ENCODE results near the gene BFAR.
"Not testable (repeated sequence)": the region's sequence is repeated elsewhere in the genome, so short reads cannot be mapped to it uniquely, and the experiment has no call there.

BFAR gene

GRCh38 chr16:14632693-14633569 lies at the start of gene BFAR:
BFAR (plus strand) TSS chr16:14632951; CDS start chr16:14644347, 11,396 bp downstream.
- peak; percentile 92 for DNase-seq (ENCODE audit: low spot score)

- no peak for DNase-seq (ENCODE audit: low spot score)
These were observed 47.5 kb upstream of the BFAR start for GRCh38 chr16:14585287-14585686.

GRCh38 chr16:14586637-14587305 lies 46.0 kb upstream of the BFAR start:
- no peak for DNase-seq (ENCODE audit: low spot score)

GRCh38 chr16:14600164-14600563 lies 32.6 kb upstream of the BFAR start:
- no peak for DNase-seq (ENCODE audit: low spot score)

GRCh38 chr16:14602443-14602963 lies 30.2 kb upstream of the BFAR start:
- DNase-seq (ENCODE audit: low spot score): no peak

- no peak for DNase-seq (ENCODE audit: low spot score)
These were observed 26.6 kb upstream of the BFAR start for GRCh38 chr16:14606102-14606501.

GRCh38 chr16:14608111-14608566 lies 24.6 kb upstream of the BFAR start:
- no peak for DNase-seq (ENCODE audit: low spot score)

- DNase-seq (ENCODE audit: low spot score): no peak
These were observed 24.1 kb upstream of the BFAR start for GRCh38 chr16:14608604-14609003.

- DNase-seq (ENCODE audit: low spot score): no peak
These were observed 23.0 kb upstream of the BFAR start for GRCh38 chr16:14609716-14610115.

- no peak for DNase-seq (ENCODE audit: low spot score)
These were observed 21.1 kb upstream of the BFAR start for GRCh38 chr16:14611660-14612059.

- DNase-seq (ENCODE audit: low spot score): no peak
These were observed 18.8 kb upstream of the BFAR start for GRCh38 chr16:14613991-14614390.

GRCh38 chr16:14616280-14616679 lies 16.5 kb upstream of the BFAR start:
- DNase-seq (ENCODE audit: low spot score): no peak

- no peak for DNase-seq (ENCODE audit: low spot score)
These were observed 14.2 kb upstream of the BFAR start for GRCh38 chr16:14618566-14618965.

GRCh38 chr16:14627078-14627477 lies 5.7 kb upstream of the BFAR start:
- no peak for DNase-seq (ENCODE audit: low spot score)

GRCh38 chr16:14628806-14629611 lies 3.7 kb upstream of the BFAR start:
- DNase-seq (ENCODE audit: low spot score): no peak

- no peak for DNase-seq (ENCODE audit: low spot score)
These were observed 3.2 kb upstream of the BFAR start for GRCh38 chr16:14629612-14629918.

- peak; percentile 97 for DNase-seq (ENCODE audit: low spot score)
These were observed 2.7 kb upstream of the BFAR start, which contains the start of gene PARN for GRCh38 chr16:14629919-14630619. PARN (minus strand) TSS chr16:14630260; CDS start chr16:14630125, 135 bp downstream.

GRCh38 chr16:14630620-14631330 lies 2.0 kb upstream of the BFAR start:
- not testable (repeated sequence) for DNase-seq (ENCODE audit: low spot score)

GRCh38 chr16:14634389-14634725 lies 1.6 kb downstream of the BFAR start:
- no peak for DNase-seq (ENCODE audit: low spot score)

- no peak for DNase-seq (ENCODE audit: low spot score)
These were observed 2.8 kb downstream of the BFAR start for GRCh38 chr16:14635395-14636165.

All from D341Med (cell line).